Psoas muscle (tissue), 8 donors: ENCODE measurements around the gene RNF224. TPM values are rescaled to one million over a fixed set of nuclear protein-coding genes. Genes with fewer than 3 reads are reported as not detected.

Experiments
- ATAC-seq, 4 donors: fragments of 200-7000 bp; cut with Tn5 transposase; one replicate each; pipeline ENCODE4 v1.9.1; 2020; ENCODE audit warnings: moderate library complexity in 3 of 4, mild to moderate bottlenecking in 2 of 4
- DNase-seq, 2 donors: peaks; one replicate each; pipeline ENCODE4 v3.0.0-alpha.2; 2020
- H3K27ac ChIP-seq: fragments of 200-600 bp; one replicate; pipeline ENCODE4 v1.8.0; 2022
- H3K27me3 ChIP-seq, 3 donors: fragments of 200-600 bp in 1 of 3; one replicate each; pipeline versions ENCODE4 v1.6.1 to v1.8.0; 2013 to 2022; ENCODE audit warnings: low read length in 2 of 3, mild to moderate bottlenecking in 2 of 3, moderate library complexity in 1 of 3; ENCODE audit not compliant: insufficient read depth in 3 of 3
- H3K36me3 ChIP-seq, 2 donors: fragments of 200-600 bp in 1 of 2; one replicate each; pipeline versions ENCODE4 v1.6.1 to v1.8.0; 2013 to 2022; ENCODE audit warnings: low read depth in 1 of 2, mild to moderate bottlenecking in 1 of 2, moderate library complexity in 1 of 2; ENCODE audit not compliant: insufficient read depth in 1 of 2
- H3K4me1 ChIP-seq: fragments of 200-600 bp; one replicate; pipeline ENCODE4 v1.8.0; 2022
- H3K4me3 ChIP-seq: fragments of 200-600 bp; one replicate; pipeline ENCODE4 v1.8.0; 2022; ENCODE audit warnings: mild to moderate bottlenecking
- H3K9me3 ChIP-seq: fragments of 200-600 bp; one replicate; pipeline ENCODE4 v1.8.0; 2022
- WGBS, 3 donors: extraction: QIAGEN DNeasy Blood & Tissue Kit; methylation state at CpG; one replicate each; pipeline versions ENCODE4 v1.1.6 to v1.1.7; 2013; 5-methylcytosine and 5-hydroxymethylcytosine counted together
- intact Hi-C, 2 donors: fragments of 100-400 bp; cut with DNase I; formaldehyde crosslinking; loops; one replicate each; pipeline versions ENCODE4 v1.11.0 to v1.14.2; 2022
- polyA plus RNA-seq, 3 donors: library from polyadenylated mRNA; stranded (reverse); fragments of 200-250 nt; gene quantifications; one replicate each; pipeline ENCODE4 v1.2.3, GENCODE V29; 2013
- total RNA-seq, 4 donors: library from RNA; stranded (reverse); fragmentation: NEBNext Ultra II Directional in 2 of 4; extraction: Animal tissue kit (Norgen Biotek cat#: 25700) in 2 of 4; gene quantifications; one replicate each; pipeline versions ENCODE4 v1.2.1 to v1.2.4, GENCODE V29; 2021 to 2023
- TF ChIP-seq, protein P1 (sequence below): fragments of 200-600 bp; IDR thresholded peaks from one replicate; pipeline ENCODE4 v1.8.0; 2022; ENCODE audit warnings: antibody characterized with exemption
- donor health status: healthy with polysubstance abuse.
- donor health status: DM: no; HTN: no; CAD: no; lungs with moderate emphysema.
- donor health status: Bipolar disorder and iron deficiency.
- donor health status: healthy.
- donor health status: DM: yes; HTN: yes; CAD: no.
- donor health status: DM: no; HTN: no; CAD: no.
- donor health status: DM: no; HTN: no; CAD: no.
- donor health status: DM: yes; HTN: yes; CAD: no.

RNF224 gene
- total and polyA plus RNA-seq, 7 donors = 0.01 TPM; not detected in 6

DNA sequence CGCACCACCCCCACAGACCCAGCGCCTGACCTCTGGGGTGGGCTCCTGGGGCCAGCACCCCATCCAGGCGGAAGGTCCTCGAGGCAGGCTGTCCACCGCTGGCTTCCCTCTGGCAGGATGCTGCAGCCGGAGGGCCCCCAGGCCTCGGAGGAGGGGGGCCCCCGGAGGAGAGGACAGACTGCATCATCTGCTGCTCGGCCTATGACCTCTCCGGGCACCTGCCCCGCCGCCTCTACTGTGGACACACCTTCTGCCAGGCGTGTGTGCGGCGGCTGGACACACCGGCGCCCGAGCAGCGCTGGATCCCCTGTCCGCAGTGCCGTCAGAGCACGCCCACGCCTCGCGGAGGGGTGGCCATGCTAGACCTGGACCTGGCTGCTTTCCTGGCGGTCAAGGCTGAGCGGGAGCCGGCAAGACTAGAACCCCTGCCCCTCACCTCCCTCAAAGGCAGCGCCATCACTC lies 1.2 kb downstream of the RNF224 start:
- no peak for ATAC-seq
- intact Hi-C loops = loop anchor here in 1 of 2 donors (5.0 kb wide), 1 partner anchor 41 kb away; the partner anchor contains the start of genes ANAPC2 and SSNA1

GRCh38 chr9:137228968-137229896 lies 1.9 kb downstream of the RNF224 start:
- peaks cover under 1% of the 10 kb centered on the region for H3K4me1 ChIP-seq
- ATAC-seq (no peak), DNase-seq (no peak)
- H3K27ac ChIP-seq = no peak overlapping the region
- TF ChIP-seq, protein P1, sequence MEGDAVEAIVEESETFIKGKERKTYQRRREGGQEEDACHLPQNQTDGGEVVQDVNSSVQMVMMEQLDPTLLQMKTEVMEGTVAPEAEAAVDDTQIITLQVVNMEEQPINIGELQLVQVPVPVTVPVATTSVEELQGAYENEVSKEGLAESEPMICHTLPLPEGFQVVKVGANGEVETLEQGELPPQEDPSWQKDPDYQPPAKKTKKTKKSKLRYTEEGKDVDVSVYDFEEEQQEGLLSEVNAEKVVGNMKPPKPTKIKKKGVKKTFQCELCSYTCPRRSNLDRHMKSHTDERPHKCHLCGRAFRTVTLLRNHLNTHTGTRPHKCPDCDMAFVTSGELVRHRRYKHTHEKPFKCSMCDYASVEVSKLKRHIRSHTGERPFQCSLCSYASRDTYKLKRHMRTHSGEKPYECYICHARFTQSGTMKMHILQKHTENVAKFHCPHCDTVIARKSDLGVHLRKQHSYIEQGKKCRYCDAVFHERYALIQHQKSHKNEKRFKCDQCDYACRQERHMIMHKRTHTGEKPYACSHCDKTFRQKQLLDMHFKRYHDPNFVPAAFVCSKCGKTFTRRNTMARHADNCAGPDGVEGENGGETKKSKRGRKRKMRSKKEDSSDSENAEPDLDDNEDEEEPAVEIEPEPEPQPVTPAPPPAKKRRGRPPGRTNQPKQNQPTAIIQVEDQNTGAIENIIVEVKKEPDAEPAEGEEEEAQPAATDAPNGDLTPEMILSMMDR = no peak
- H3K4me3 ChIP-seq = no peak overlapping the region
- intact Hi-C loops = loop anchor here in 1 of 2 donors (5.0 kb wide), 1 partner anchor 42 kb away; the partner anchor contains the start of genes ANAPC2 and SSNA1
- 55 to 60% (median 57%) methylated on average over 26 to 27 of the region's 27 CpGs for WGBS, 3 donors
- H3K9me3 ChIP-seq = no peaks in the 10 kb centered on the region
- no peaks in the 10 kb centered on the region for H3K36me3 ChIP-seq
- H3K27me3 ChIP-seq = peaks cover 0 to 32% (median 8%) of the 10 kb centered on the region in 3 donors

More for the DNA sequence above, 1.2 kb downstream of the RNF224 start:
- Histone ChIP-seq H3K4me3 (no peak overlapping the region), H3K9me3 (no peaks in the 10 kb centered on the region), H3K4me1 (peaks cover 4% of the 10 kb centered on the region), H3K27me3 (peaks cover 0 to 32% (median 7%) of the 10 kb centered on the region in 3 donors), H3K36me3 (no peaks in the 10 kb centered on the region), H3K27ac (no peak overlapping the region)
- no peak for DNase-seq
- TF ChIP-seq, protein P1 = no peak
- 60 to 64% (median 61%) methylated on average over 18 to 29 of the region's 29 CpGs for WGBS, 3 donors

GRCh38 chr9:137229903-137230704 lies 2.8 kb downstream of the RNF224 start:
- Histone ChIP-seq H3K4me3 (no peak overlapping the region), H3K36me3 (no peaks in the 10 kb centered on the region), H3K9me3 (no peaks in the 10 kb centered on the region), H3K27ac (no peak overlapping the region), H3K4me1 (no peaks in the 10 kb centered on the region), H3K27me3 (peaks cover 0 to 32% (median 15%) of the 10 kb centered on the region in 3 donors)
- 50 to 52% (median 52%) methylated on average over 25 to 31 of the region's 31 CpGs for WGBS, 3 donors
- no peak for ATAC-seq
- TF ChIP-seq, protein P1 = no peak
- no peak for DNase-seq
- intact Hi-C loops = loop anchor here in 1 of 2 donors (5.0 kb wide), 1 partner anchor 43 kb away; the partner anchor contains the start of genes ANAPC2 and SSNA1

GRCh38 chr9:137230705-137231371 lies 3.5 kb downstream of the RNF224 start, which contains the start of gene SLC34A3:
SLC34A3 (plus strand) TSS chr9:137230901; CDS start chr9:137231703, 802 bp downstream.
- peaks cover 0 to 32% (median 15%) of the 10 kb centered on the region in 3 donors for H3K27me3 ChIP-seq
- no peak for ATAC-seq

More at GRCh38 chr9:137230705-137231371, 3.5 kb downstream of the RNF224 start, which contains the start of gene SLC34A3:
- WGBS, 3 donors = 63 to 68% (median 65%) methylated on average over 14 of the region's 14 CpGs
- Histone ChIP-seq H3K4me3 (no peak within 1 kb of the TSS), H3K9me3 (no peaks in the 10 kb centered on the region), H3K36me3 (no peaks in the 10 kb centered on the region), H3K4me1 (peaks cover under 1% of the 10 kb centered on the region), H3K27ac (no peak within 1 kb of the TSS)
- intact Hi-C loops = no loop called here
- DNase-seq = no peak
- TF ChIP-seq, protein P1 = no peak
